AG04449 (cell line): ENCODE data around the gene HTT.

ENCODE experiments used
- CTCF ChIA-PET: fragments of 350-600 bp; formaldehyde crosslinking; extraction: SDS; loops from one replicate; lab custom pipeline; 2021; ENCODE audit warnings: antibody characterized with exemption; lab: Yijun Ruan, JAX
- POLR2A ChIA-PET: fragments of 400-600, 350-600 bp; formaldehyde crosslinking; extraction: SDS; loops from one replicate; lab custom pipeline; 2020; ENCODE audit warnings: antibody characterized with exemption, inconsistent platforms; lab: Yijun Ruan, JAX
- DNase-seq: peaks from one replicate; pipeline ENCODE4 v3.0.0-alpha.2; 2010; ENCODE audit warnings: low read depth, low spot score
- H3K4me3 ChIP-seq: 2 replicates; pipeline ENCODE4 v1.5.1; 2011; ENCODE audit warnings: low read depth, mild to moderate bottlenecking, control low read depth, low read length
- CTCF ChIP-seq: IDR thresholded peaks from one replicate; pipeline ENCODE4 v1.5.1; 2011; ENCODE audit warnings: mild to moderate bottlenecking, moderate library complexity, low read length, control low read depth, inconsistent platforms; ENCODE audit not compliant: insufficient read depth; ENCODE audit errors: missing control alignments

The HTT gene

DNA sequence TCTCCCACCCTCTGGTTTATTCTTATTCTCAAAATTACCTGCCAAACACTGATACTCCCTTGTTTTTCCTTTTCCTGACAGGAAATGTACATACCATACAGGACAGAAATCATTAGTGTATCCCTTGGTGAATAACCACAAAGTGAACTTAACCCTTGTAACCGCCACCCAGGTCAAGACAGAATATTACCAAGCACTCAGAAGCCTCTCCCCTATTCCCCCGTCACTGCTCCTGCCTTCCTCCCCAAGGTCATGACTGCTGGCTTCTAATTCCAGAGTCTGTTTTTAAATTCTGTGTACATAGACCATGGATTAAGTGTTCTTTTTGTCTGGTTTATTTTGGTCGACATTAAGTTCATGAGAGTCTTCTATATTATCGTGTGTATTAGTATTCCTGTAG lies 37.7 kb downstream of the HTT start:
- DNase-seq, result no peak
- ChIA-PET POLR2A (interaction anchor here (0.6 kb wide), 1 partner anchor 9 kb away, joined by 3 read pairs; no protein-coding TSS in a partner anchor), CTCF (interaction anchor here (0.7 to 9.8 kb wide), 6 partner anchors 9 to 368 kb away, joined by 3 to 207 read pairs (median 4); no protein-coding TSS in a partner anchor)
- TF ChIP-seq CTCF, result no peak
- H3K4me3 ChIP-seq, result no peak overlapping the region

DNA sequence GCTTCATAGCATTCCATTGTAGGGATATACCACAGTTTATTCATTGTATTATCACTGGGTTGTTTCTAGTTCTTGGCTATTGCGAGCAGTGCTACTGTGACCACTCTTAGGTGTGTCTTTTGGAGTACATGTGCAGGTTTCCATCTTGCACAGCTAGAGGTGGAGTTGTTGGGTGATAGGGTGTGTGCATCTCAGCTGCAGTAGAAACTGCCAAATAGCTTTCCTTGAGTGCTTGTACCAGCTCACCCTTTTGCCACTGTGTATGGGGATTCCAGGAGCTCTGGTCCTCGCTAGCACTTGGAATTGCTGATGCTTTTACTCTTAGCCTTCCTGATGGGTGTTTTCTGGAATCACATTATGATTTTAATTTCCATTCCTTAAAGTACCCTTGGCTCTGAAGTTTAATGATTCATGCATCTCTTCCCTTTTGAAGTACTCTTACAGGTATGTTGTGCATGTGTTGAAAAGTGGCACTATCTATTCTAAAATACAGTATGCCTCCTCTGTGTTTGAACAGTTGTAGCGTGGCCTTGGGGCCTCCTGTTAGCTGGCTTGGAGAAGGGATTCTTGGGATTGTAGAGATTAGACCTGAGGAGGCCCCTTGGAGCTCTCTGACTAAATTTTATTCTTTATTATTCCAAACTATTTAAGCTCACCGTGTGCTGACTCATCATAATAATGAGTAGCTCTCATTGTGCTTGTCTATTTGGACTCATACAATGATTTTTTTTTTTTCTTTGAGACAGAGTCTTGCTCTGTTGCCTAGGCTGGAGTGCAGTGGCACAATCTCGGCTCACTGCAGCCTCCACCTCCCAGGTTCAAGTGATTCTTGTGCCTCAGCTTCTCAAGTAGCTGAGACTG lies 38.4 kb downstream of the HTT start:
- no peak for TF ChIP-seq CTCF
- ChIA-PET POLR2A (interaction anchor here (0.6 kb wide), 1 partner anchor 9 kb away, joined by 3 read pairs; no protein-coding TSS in a partner anchor), CTCF (interaction anchor here (0.7 to 9.8 kb wide), 6 partner anchors 10 to 368 kb away, joined by 3 to 207 read pairs (median 4); no protein-coding TSS in a partner anchor)
- H3K4me3 ChIP-seq, result no peak overlapping the region
- DNase-seq, result no peak

DNA sequence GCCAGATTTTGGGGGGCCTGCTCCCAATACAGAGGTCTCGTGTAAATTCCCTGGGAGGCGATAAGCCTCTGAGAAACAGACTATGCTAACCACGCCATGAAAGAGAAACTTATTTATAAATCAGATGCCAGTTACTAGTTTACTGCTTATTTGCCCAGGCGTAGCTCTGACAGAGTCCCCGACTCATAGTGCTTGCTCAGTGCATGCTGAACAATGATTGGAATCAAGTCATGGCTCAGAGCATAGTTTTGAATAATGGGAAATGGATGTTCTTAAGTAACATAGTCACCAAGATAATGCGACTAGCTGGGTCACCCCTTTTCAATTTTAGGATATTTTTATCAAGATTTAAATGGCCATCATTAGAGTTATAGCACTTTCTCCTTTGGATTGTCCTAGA lies 39.9 kb downstream of the HTT start:
- DNase-seq, result no peak
- ChIA-PET POLR2A (interaction anchor here (0.6 kb wide), 1 partner anchor 524 kb away, joined by 6 read pairs; no protein-coding TSS in a partner anchor), CTCF (interaction anchor here (1.3 to 4.2 kb wide), 2 partner anchors 7 to 21 kb away, joined by 3 to 35 read pairs; no protein-coding TSS in a partner anchor)
- TF ChIP-seq CTCF, result no peak
- no peak overlapping the region for H3K4me3 ChIP-seq

DNA sequence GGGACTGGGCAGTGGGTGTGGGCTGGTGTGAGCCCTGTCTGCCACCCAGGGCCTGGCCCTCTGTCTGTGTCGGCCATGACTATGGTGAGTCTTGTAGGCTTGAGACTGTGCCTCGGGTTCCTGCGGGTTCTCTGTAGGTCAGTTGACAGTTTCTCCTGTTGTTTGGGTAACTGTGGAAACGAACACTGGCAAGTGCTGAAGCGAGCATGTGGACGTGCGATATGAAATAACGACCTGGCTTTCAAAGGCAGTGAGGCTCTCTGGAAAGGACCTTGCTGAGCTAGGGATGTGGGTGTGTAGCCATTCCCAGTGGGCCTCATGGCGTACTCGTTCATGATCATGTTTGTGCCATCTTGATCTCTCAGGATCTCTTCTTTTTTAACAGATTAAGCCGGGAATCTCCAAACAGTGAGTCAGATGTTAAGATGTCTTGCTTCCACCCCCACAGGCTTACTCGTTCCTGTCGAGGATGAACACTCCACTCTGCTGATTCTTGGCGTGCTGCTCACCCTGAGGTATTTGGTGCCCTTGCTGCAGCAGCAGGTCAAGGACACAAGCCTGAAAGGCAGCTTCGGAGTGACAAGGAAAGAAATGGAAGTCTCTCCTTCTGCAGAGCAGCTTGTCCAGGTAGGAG lies 41.3 kb downstream of the HTT start:
- CTCF ChIA-PET, result interaction anchor here (1.3 to 4.2 kb wide), 2 partner anchors 8 to 19 kb away, joined by 3 to 35 read pairs; no protein-coding TSS in a partner anchor
- H3K4me3 ChIP-seq, result no peak overlapping the region
- TF ChIP-seq CTCF, result no peak
- POLR2A ChIA-PET, result no interaction called here
- no peak for DNase-seq

DNA sequence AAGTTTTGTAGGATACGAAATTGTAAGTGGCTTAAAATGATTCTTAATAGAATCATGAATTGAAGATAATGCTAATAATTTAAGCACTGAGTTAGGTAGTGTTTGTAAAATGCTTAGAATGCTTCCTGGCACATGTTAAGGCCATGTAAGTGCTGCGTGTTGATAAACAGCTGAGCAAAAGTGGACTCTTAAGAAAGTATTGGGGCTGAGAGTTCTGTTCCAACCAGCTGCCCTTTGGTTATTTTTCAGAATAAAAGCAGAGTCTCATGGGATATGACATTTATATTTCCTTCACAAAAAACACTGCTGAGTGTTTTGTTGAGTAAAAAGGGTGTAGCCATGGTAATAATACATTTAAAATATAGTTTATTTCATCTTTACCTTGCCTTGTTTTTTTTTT lies 42.5 kb downstream of the HTT start:
- ChIA-PET POLR2A (no interaction called here), CTCF (interaction anchor here (4.2 kb wide), 1 partner anchor 9 kb away, joined by 35 read pairs; no protein-coding TSS in a partner anchor)
- DNase-seq, result no peak
- no peak overlapping the region for H3K4me3 ChIP-seq
- no peak for TF ChIP-seq CTCF
